ENCODE data around the gene MSX1.
A peak's percentile ranks its signal among the peaks of the same experiment; 100 is the strongest.

Gene MSX1

GRCh38 chr4:4858527-4859324, 739 bp upstream of the MSX1 start:
- TF ChIP-seq ZNF274 (IDR thresholded peaks at IDR 0.05; ENCODE audit: low read depth, low read length), result no peak
- H3K4me3 ChIP-seq (ENCODE audit: low read length), result peak overlapping the region; percentile 28; the same call in 1 of the 2 replicates

DNA sequence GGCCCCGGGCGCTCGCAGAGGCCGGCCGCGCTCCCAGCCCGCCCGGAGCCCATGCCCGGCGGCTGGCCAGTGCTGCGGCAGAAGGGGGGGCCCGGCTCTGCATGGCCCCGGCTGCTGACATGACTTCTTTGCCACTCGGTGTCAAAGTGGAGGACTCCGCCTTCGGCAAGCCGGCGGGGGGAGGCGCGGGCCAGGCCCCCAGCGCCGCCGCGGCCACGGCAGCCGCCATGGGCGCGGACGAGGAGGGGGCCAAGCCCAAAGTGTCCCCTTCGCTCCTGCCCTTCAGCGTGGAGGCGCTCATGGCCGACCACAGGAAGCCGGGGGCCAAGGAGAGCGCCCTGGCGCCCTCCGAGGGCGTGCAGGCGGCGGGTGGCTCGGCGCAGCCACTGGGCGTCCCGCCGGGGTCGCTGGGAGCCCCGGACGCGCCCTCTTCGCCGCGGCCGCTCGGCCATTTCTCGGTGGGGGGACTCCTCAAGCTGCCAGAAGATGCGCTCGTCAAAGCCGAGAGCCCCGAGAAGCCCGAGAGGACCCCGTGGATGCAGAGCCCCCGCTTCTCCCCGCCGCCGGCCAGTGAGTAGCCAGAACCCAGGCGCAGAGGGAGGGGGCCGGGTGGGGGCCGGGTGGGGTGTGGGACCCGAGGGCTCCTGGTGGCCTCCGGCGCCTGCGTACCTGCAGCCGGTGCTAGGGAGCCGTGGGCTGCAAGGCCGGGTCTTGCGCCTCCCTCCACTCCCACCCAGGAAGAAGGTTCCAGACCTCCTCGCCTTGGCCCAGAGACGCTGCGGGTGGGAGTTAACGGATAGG, 534 bp downstream of the MSX1 start:
- peak overlapping the region; percentile 56; the same call in 1 of the 2 replicates for H3K4me3 ChIP-seq (ENCODE audit: low read length)
- TF ChIP-seq ZNF274 (IDR thresholded peaks at IDR 0.05; ENCODE audit: low read depth, low read length), result no peak

DNA sequence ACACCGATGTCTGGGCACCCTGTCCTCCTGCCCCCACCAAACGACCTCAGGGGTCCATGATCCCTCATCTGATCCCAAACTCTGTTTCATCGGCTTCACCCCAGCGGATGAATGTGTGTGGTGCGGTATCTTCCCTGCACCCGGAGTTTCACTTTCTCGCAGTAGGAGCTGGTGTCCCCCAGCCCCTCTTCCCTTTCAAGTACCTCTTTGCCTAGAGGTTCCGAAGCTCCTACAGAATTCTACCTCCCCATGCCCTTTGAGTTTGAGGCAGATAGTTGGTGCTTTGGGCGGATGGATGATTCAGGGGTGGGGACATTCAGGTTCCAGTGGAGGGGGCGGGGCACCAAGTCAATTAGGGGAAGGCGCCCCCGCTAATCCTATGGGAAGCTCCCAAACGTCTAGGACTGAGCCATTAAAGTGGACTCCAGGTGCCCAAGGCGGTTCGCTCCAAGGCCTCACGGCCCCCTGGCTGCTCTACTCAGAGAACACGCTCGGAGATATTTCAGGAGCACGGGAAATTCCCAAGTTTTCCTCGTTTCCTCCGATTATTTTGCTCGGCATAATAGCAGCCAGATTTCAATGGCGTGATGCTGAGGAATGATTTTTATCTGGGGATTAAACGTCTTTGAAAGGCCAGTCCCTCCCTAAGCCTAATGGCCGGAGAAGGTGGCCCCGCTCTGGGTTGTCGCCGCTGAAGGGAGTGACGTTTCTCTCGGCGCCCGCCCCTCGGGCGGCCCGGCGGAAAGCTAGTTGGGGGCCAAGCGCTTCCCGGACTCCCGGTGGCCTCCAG, 1.3 kb downstream of the MSX1 start:
- no peak for TF ChIP-seq ZNF274 (IDR thresholded peaks at IDR 0.05; ENCODE audit: low read depth, low read length)
- H3K4me3 ChIP-seq (ENCODE audit: low read length), result peak overlapping the region; percentile 56; the same call in 1 of the 2 replicates

DNA sequence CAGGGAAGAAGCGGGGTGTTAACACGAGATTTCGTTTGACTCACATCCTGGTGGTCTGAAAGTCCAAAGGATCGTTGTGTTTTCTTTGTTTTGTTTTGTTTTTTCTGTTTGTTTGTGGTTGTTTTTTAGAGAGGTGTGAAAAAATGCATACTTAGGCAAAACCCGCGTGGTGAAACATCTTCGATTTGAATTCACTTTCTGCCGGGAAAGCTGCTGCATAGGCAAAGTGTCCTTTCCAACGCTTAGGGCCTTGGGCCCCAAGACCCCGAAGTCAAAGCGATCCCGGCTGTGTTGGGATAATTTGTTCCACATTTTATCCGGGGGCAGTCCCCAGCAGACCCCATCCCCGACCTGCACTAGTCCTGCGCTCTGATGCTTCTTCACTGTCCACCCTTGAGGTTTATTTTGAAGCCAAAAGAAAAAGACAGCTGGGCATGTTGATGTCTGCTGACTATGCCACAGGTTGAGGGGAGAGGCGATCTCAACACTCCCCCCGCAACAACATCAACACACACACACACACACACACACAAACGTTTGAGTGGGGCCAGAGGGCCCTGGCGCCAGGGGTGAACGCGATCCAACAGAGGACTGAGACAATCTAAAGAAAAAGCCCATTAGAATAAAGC, 2.0 kb downstream of the MSX1 start:
- no peak for TF ChIP-seq ZNF274 (IDR thresholded peaks at IDR 0.05; ENCODE audit: low read depth, low read length)
- H3K4me3 ChIP-seq (ENCODE audit: low read length), result peak overlapping the region; percentile 56; the same call in 1 of the 2 replicates

GRCh38 chr4:4862071-4862551, 2.6 kb downstream of the MSX1 start:
- H3K4me3 ChIP-seq (ENCODE audit: low read length), result no peak overlapping the region; the same call in 1 of the 2 replicates
- no peak for TF ChIP-seq ZNF274 (IDR thresholded peaks at IDR 0.05; ENCODE audit: low read depth, low read length)

DNA sequence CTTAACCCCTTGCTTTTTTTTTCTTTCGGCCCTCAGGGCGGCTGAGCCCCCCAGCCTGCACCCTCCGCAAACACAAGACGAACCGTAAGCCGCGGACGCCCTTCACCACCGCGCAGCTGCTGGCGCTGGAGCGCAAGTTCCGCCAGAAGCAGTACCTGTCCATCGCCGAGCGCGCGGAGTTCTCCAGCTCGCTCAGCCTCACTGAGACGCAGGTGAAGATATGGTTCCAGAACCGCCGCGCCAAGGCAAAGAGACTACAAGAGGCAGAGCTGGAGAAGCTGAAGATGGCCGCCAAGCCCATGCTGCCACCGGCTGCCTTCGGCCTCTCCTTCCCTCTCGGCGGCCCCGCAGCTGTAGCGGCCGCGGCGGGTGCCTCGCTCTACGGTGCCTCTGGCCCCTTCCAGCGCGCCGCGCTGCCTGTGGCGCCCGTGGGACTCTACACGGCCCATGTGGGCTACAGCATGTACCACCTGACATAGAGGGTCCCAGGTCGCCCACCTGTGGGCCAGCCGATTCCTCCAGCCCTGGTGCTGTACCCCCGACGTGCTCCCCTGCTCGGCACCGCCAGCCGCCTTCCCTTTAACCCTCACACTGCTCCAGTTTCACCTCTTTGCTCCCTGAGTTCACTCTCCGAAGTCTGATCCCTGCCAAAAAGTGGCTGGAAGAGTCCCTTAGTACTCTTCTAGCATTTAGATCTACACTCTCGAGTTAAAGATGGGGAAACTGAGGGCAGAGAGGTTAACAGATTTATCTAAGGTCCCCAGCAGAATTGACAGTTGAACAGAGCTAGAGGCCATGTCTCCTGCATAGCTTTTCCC, 3.4 kb downstream of the MSX1 start:
- no peak overlapping the region for H3K4me3 ChIP-seq (ENCODE audit: low read length)

GRCh38 chr4:4864443-4864939, 5.0 kb downstream of the MSX1 start:
- H3K4me3 ChIP-seq (ENCODE audit: low read length), result no peak overlapping the region
- TF ChIP-seq ZNF274 (IDR thresholded peaks at IDR 0.05; ENCODE audit: low read depth, low read length), result no peak

More for the DNA sequence above, 3.4 kb downstream of the MSX1 start:
- no peak for TF ChIP-seq ZNF274 (IDR thresholded peaks at IDR 0.05; ENCODE audit: low read depth, low read length)

GRCh38 chr4:4864940-4865704, 5.7 kb downstream of the MSX1 start:
- H3K4me3 ChIP-seq (ENCODE audit: low read length), result no peak overlapping the region; the same call in 1 of the 2 replicates
- no peak for TF ChIP-seq ZNF274 (IDR thresholded peaks at IDR 0.05; ENCODE audit: low read depth, low read length)

- no peak overlapping the region; the same call in 1 of the 2 replicates for H3K4me3 ChIP-seq (ENCODE audit: low read length)
- TF ChIP-seq ZNF274 (IDR thresholded peaks at IDR 0.05; ENCODE audit: low read depth, low read length), result no peak
Observed at GRCh38 chr4:4865705-4866123, 6.2 kb downstream of the MSX1 start.

- H3K4me3 ChIP-seq (ENCODE audit: low read length), result peak overlapping the region; percentile 2; the same call in 1 of the 2 replicates
- no peak for TF ChIP-seq ZNF274 (IDR thresholded peaks at IDR 0.05; ENCODE audit: low read depth, low read length)
Observed at GRCh38 chr4:4866124-4866865, 6.8 kb downstream of the MSX1 start.

GRCh38 chr4:4866866-4867374, 7.5 kb downstream of the MSX1 start:
- H3K4me3 ChIP-seq (ENCODE audit: low read length), result peak overlapping the region; percentile 2; the same call in 1 of the 2 replicates
- TF ChIP-seq ZNF274 (IDR thresholded peaks at IDR 0.05; ENCODE audit: low read depth, low read length), result no peak

Data from GM08714 (cell line).